CD4-positive, alpha-beta T cell (primary cell): ENCODE measurements around the gene ORMDL3. TPM values are rescaled to one million over a fixed set of nuclear protein-coding genes. Genes with fewer than 3 reads are reported as not detected.

ENCODE experiments used
- ATAC-seq: fragments of 200-7000 bp; cut with Tn5 transposase; one replicate; pipeline ENCODE4 v1.10.0; 2022; ENCODE audit warnings: mild to moderate bottlenecking; ENCODE audit not compliant: poor library complexity
- CTCF ChIA-PET: fragments of 350-600 bp; sonication (Branson Sonifier 250); formaldehyde crosslinking; loops from one replicate; lab custom pipeline; 2021; ENCODE audit warnings: antibody characterized with exemption, inconsistent platforms; lab: Charles Lee
- POLR2A ChIA-PET: fragments of 350-600 bp; sonication (Branson Sonifier 250); formaldehyde crosslinking; loops from one replicate; lab custom pipeline; 2021; ENCODE audit warnings: antibody characterized with exemption, inconsistent platforms; lab: Charles Lee
- DNase-seq, 14 experiments: peaks; one replicate each; pipeline ENCODE4 v3.0.0-alpha.2; 2013 to 2020; ENCODE audit warnings: mixed read lengths in 2 of 14
- H3K27ac ChIP-seq, 2 donors: one replicate each; pipeline versions ENCODE4 v1.5.1 to v1.7.0; 2013; ENCODE audit warnings: low read length in 2 of 2, low read depth in 1 of 2, mild to moderate bottlenecking in 1 of 2
- H3K27me3 ChIP-seq, 2 experiments: 1 replicate in 1 of 2; 2 replicates in 1 of 2; pipeline versions ENCODE4 v1.6.1 to v1.7.0; 2013; ENCODE audit warnings: low read length in 2 of 2, control low read depth in 1 of 2, mild to moderate bottlenecking in 1 of 2, moderate library complexity in 1 of 2; ENCODE audit not compliant: insufficient read depth in 2 of 2, control insufficient read depth in 1 of 2
- H3K36me3 ChIP-seq: one replicate; pipeline ENCODE4 v1.6.1; 2013; ENCODE audit warnings: low read length, control low read depth; ENCODE audit not compliant: insufficient read depth
- H3K4me1 ChIP-seq: one replicate; pipeline ENCODE4 v1.6.1; 2013; ENCODE audit warnings: low read length, control low read depth; ENCODE audit not compliant: insufficient read depth
- H3K4me3 ChIP-seq: one replicate; pipeline ENCODE4 v1.5.1; 2013; ENCODE audit warnings: mild to moderate bottlenecking, low read length, moderate library complexity
- H3K9me3 ChIP-seq, 2 experiments: 1 replicate in 1 of 2; 2 replicates in 1 of 2; pipeline versions ENCODE4 v1.6.1 to v1.7.0; 2013; ENCODE audit warnings: low read length in 2 of 2, mild to moderate bottlenecking in 2 of 2, control low read depth in 1 of 2, moderate library complexity in 1 of 2; ENCODE audit not compliant: control insufficient read depth in 1 of 2, insufficient read depth in 1 of 2
- H3K27ac Mint-ChIP-seq: one replicate; pipeline ENCODE4 v1.8.0; 2020; ENCODE audit warnings: mixed read lengths
- H3K27me3 Mint-ChIP-seq: one replicate; pipeline ENCODE4 v1.8.0; 2021; ENCODE audit warnings: mixed read lengths
- H3K36me3 Mint-ChIP-seq: one replicate; pipeline ENCODE4 v1.8.0; 2021; ENCODE audit warnings: low read depth, mixed read lengths
- H3K4me1 Mint-ChIP-seq: one replicate; pipeline ENCODE4 v1.8.0; 2021; ENCODE audit warnings: low read depth, mixed read lengths
- H3K4me3 Mint-ChIP-seq: one replicate; pipeline ENCODE4 v1.8.0; 2020; ENCODE audit warnings: mild to moderate bottlenecking, mixed read lengths
- H3K9me3 Mint-ChIP-seq: one replicate; pipeline ENCODE4 v1.8.0; 2020; ENCODE audit warnings: mixed read lengths
- intact Hi-C, 2 experiments: fragments of 100-400 bp; cut with DNase I in 1 of 2; cut with micrococcal nuclease in 1 of 2; formaldehyde crosslinking; loops; one replicate each; pipeline versions ENCODE4 v1.15.1 to v1.9.0; 2023 to 2025; cut with DNase I, micrococcal nuclease
- total RNA-seq, 174 experiments: library from RNA in 2 of 174; stranded (reverse) in 2 of 174; gene quantifications; one replicate each; pipeline ENCODE4 v1.2.3 and lab custom pipeline; 2021 to 2026
- TF ChIP-seq, protein P1 (sequence below): fragments of 200-600 bp; IDR thresholded peaks from one replicate; pipeline ENCODE4 v1.8.0; 2022; ENCODE audit warnings: antibody characterized with exemption, mild to moderate bottlenecking

ORMDL3 gene
- total RNA-seq, 2 experiments from 2014 or later = 103 to 105 TPM

GRCh38 chr17:39899215-39899614, 28.2 kb downstream of the ORMDL3 start:
- Mint-ChIP-seq H3K4me1 (peaks cover 13% of the 10 kb centered on the region), H3K36me3 (peaks cover 14% of the 10 kb centered on the region), H3K27me3 (no peaks in the 10 kb centered on the region), H3K27ac (no peak overlapping the region), H3K4me3 (no peak overlapping the region), H3K9me3 (no peaks in the 10 kb centered on the region)
- H3K4me1 ChIP-seq = peaks cover 15% of the 10 kb centered on the region
- no peak for DNase-seq
- ChIA-PET POLR2A (interaction anchor here (0.7 kb wide), 1 partner anchor 80 kb away, joined by 3 read pairs; no protein-coding TSS in a partner anchor), CTCF (interaction anchor here (0.8 kb wide), 1 partner anchor 245 kb away, joined by 3 read pairs; no protein-coding TSS in a partner anchor)
- no peak for ATAC-seq
- intact Hi-C loops = no loop called here
- H3K27ac ChIP-seq = no peak overlapping the region
- H3K36me3 ChIP-seq = no peaks in the 10 kb centered on the region
- H3K27me3 ChIP-seq = no peaks in the 10 kb centered on the region
- TF ChIP-seq, protein P1, sequence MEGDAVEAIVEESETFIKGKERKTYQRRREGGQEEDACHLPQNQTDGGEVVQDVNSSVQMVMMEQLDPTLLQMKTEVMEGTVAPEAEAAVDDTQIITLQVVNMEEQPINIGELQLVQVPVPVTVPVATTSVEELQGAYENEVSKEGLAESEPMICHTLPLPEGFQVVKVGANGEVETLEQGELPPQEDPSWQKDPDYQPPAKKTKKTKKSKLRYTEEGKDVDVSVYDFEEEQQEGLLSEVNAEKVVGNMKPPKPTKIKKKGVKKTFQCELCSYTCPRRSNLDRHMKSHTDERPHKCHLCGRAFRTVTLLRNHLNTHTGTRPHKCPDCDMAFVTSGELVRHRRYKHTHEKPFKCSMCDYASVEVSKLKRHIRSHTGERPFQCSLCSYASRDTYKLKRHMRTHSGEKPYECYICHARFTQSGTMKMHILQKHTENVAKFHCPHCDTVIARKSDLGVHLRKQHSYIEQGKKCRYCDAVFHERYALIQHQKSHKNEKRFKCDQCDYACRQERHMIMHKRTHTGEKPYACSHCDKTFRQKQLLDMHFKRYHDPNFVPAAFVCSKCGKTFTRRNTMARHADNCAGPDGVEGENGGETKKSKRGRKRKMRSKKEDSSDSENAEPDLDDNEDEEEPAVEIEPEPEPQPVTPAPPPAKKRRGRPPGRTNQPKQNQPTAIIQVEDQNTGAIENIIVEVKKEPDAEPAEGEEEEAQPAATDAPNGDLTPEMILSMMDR = no peak
- H3K4me3 ChIP-seq = no peak overlapping the region
- no peaks in the 10 kb centered on the region for H3K9me3 ChIP-seq

GRCh38 chr17:39898088-39898487, 29.3 kb downstream of the ORMDL3 start:
- no peaks in the 10 kb centered on the region for H3K27me3 Mint-ChIP-seq
- TF ChIP-seq, protein P1 = no peak
- H3K27ac ChIP-seq = no peak overlapping the region
- no peaks in the 10 kb centered on the region for H3K9me3 Mint-ChIP-seq
- ATAC-seq = no peak
- intact Hi-C loops = no loop called here
- H3K36me3 Mint-ChIP-seq = peaks cover 9% of the 10 kb centered on the region
- no peaks in the 10 kb centered on the region for H3K36me3 ChIP-seq
- H3K4me1 Mint-ChIP-seq = peaks cover 5% of the 10 kb centered on the region
- H3K4me3 Mint-ChIP-seq = no peak overlapping the region
- no peak for DNase-seq
- POLR2A ChIA-PET = interaction anchor here (0.6 kb wide), 1 partner anchor 381 kb away, joined by 5 read pairs; no protein-coding TSS in a partner anchor
- H3K27ac Mint-ChIP-seq = no peak overlapping the region
- H3K9me3 ChIP-seq = no peaks in the 10 kb centered on the region
- CTCF ChIA-PET = no interaction called here
- H3K27me3 ChIP-seq = no peaks in the 10 kb centered on the region
- no peak overlapping the region for H3K4me3 ChIP-seq
- H3K4me1 ChIP-seq = peaks cover 3% of the 10 kb centered on the region

- H3K4me1 ChIP-seq = no peaks in the 10 kb centered on the region
- Mint-ChIP-seq H3K27me3 (no peaks in the 10 kb centered on the region), H3K4me1 (peaks cover 4% of the 10 kb centered on the region), H3K9me3 (no peaks in the 10 kb centered on the region), H3K4me3 (no peak overlapping the region), H3K27ac (no peak overlapping the region), H3K36me3 (no peaks in the 10 kb centered on the region)
- no peak overlapping the region for H3K4me3 ChIP-seq
- ChIA-PET POLR2A (interaction anchor here (0.6 to 1.5 kb wide), 4 partner anchors 13 to 140 kb away, joined by 3 to 6 read pairs (median 4); no protein-coding TSS in a partner anchor), CTCF (no interaction called here)
- no peaks in the 10 kb centered on the region for H3K9me3 ChIP-seq
- H3K36me3 ChIP-seq = no peaks in the 10 kb centered on the region
- DNase-seq = no peak
- no peak overlapping the region for H3K27ac ChIP-seq
- TF ChIP-seq, protein P1 = no peak
- no peaks in the 10 kb centered on the region for H3K27me3 ChIP-seq
- ATAC-seq = no peak
- intact Hi-C loops = no loop called here
These were observed 32.6 kb downstream of the ORMDL3 start for GRCh38 chr17:39894681-39895376.
